Activated T-cell treated with anti-CD3 and anti-CD28 coated beads, Interleukin-2, amount 50 U/mL, for 4 hours (primary cell): Measurements from ENCODE around the gene PAPLN. TPM values are rescaled to one million over a fixed set of nuclear protein-coding genes. Genes with fewer than 3 reads are reported as not detected.
"Not testable (repeated sequence)": the region's sequence is repeated elsewhere in the genome, so short reads cannot be mapped to it uniquely, and the experiment has no call there.

ENCODE experiments used
- ATAC-seq, 2 donors: fragments of 200-7000 bp; cut with Tn5 transposase; one replicate each; pipeline ENCODE4 v1.10.0; 2021
- DNase-seq: peaks from one replicate; pipeline ENCODE4 v3.0.0-alpha.2; 2020
- H3K27me3 Mint-ChIP-seq: one replicate; pipeline ENCODE4 v1.8.0; 2021; ENCODE audit warnings: low read depth, mixed read lengths
- H3K36me3 Mint-ChIP-seq: one replicate; pipeline ENCODE4 v1.8.0; 2022; ENCODE audit warnings: mixed read lengths; ENCODE audit not compliant: insufficient read depth
- H3K4me1 Mint-ChIP-seq: one replicate; pipeline ENCODE4 v1.8.0; 2021; ENCODE audit warnings: low read depth, mixed read lengths
- H3K4me3 Mint-ChIP-seq: one replicate; pipeline ENCODE4 v1.8.0; 2021; ENCODE audit warnings: mild to moderate bottlenecking, moderate library complexity, mixed read lengths
- H3K9me3 Mint-ChIP-seq: one replicate; pipeline ENCODE4 v1.8.0; 2021; ENCODE audit warnings: mixed read lengths
- total RNA-seq, 3 donors: library from RNA; stranded (reverse); gene quantifications; one replicate each; pipeline ENCODE4 v1.2.1, GENCODE V29; 2021

The PAPLN gene
- total RNA-seq = under 1 TPM; 0.08 to 0.19 (median 0.18) TPM

GRCh38 chr14:73237219-73237785 lies at the start of gene PAPLN:
Gene PAPLN (plus strand): TSS chr14:73237506. CDS start chr14:73239779, 2,273 bp downstream.
- H3K27me3 Mint-ChIP-seq = peaks cover 75% of the 10 kb centered on the region
- H3K4me3 Mint-ChIP-seq = peak within 1 kb of the TSS; percentile 62
- H3K9me3 Mint-ChIP-seq = no peaks in the 10 kb centered on the region
- no peaks in the 10 kb centered on the region for H3K36me3 Mint-ChIP-seq
- peak; percentile 36 to 39 for ATAC-seq
- H3K4me1 Mint-ChIP-seq = peaks cover 12% of the 10 kb centered on the region
- no peak for DNase-seq

GRCh38 chr14:73188501-73188911 lies 48.8 kb upstream of the PAPLN start:
- DNase-seq = no peak
- ATAC-seq = no peak
- H3K4me1 Mint-ChIP-seq = no peaks in the 10 kb centered on the region
- no peaks in the 10 kb centered on the region for H3K9me3 Mint-ChIP-seq
- H3K27me3 Mint-ChIP-seq = no peaks in the 10 kb centered on the region
- H3K4me3 Mint-ChIP-seq = no peak overlapping the region
- peaks cover 20% of the 10 kb centered on the region for H3K36me3 Mint-ChIP-seq

GRCh38 chr14:73189651-73190050 lies 47.7 kb upstream of the PAPLN start:
- no peak overlapping the region for H3K4me3 Mint-ChIP-seq
- H3K4me1 Mint-ChIP-seq = no peaks in the 10 kb centered on the region
- ATAC-seq = no peak
- peaks cover 28% of the 10 kb centered on the region for H3K36me3 Mint-ChIP-seq
- DNase-seq = no peak
- H3K9me3 Mint-ChIP-seq = no peaks in the 10 kb centered on the region
- H3K27me3 Mint-ChIP-seq = no peaks in the 10 kb centered on the region

- Mint-ChIP-seq H3K4me3 (no peak overlapping the region), H3K27me3 (no peaks in the 10 kb centered on the region), H3K4me1 (no peaks in the 10 kb centered on the region), H3K36me3 (peaks cover 32% of the 10 kb centered on the region), H3K9me3 (no peaks in the 10 kb centered on the region)
- DNase-seq (no peak), ATAC-seq (no peak)
These were observed 45.9 kb upstream of the PAPLN start for GRCh38 chr14:73191441-73191840.

GRCh38 chr14:73194306-73194705 lies 43.0 kb upstream of the PAPLN start:
- DNase-seq, ATAC-seq, H3K9me3 Mint-ChIP-seq, H3K27me3 Mint-ChIP-seq, H3K4me3 Mint-ChIP-seq, H3K4me1 Mint-ChIP-seq: not testable (repeated sequence)
- H3K36me3 Mint-ChIP-seq = peaks cover 31% of the 10 kb centered on the region

- Mint-ChIP-seq H3K27me3 (no peaks in the 10 kb centered on the region), H3K4me3 (no peak overlapping the region), H3K4me1 (no peaks in the 10 kb centered on the region), H3K36me3 (peaks cover 38% of the 10 kb centered on the region), H3K9me3 (no peaks in the 10 kb centered on the region)
- no peak for DNase-seq
- no peak for ATAC-seq
These were observed 39.1 kb upstream of the PAPLN start for GRCh38 chr14:73198253-73198652.

- Mint-ChIP-seq H3K36me3 (peaks cover 44% of the 10 kb centered on the region), H3K4me3 (no peak overlapping the region), H3K4me1 (no peaks in the 10 kb centered on the region), H3K9me3 (no peaks in the 10 kb centered on the region), H3K27me3 (no peaks in the 10 kb centered on the region)
- DNase-seq (no peak), ATAC-seq (no peak)
These were observed 33.8 kb upstream of the PAPLN start for GRCh38 chr14:73203527-73203926.

- Mint-ChIP-seq H3K9me3 (no peaks in the 10 kb centered on the region), H3K4me3 (no peak overlapping the region), H3K4me1 (no peaks in the 10 kb centered on the region), H3K36me3 (peaks cover 34% of the 10 kb centered on the region), H3K27me3 (no peaks in the 10 kb centered on the region)
- DNase-seq (no peak), ATAC-seq (no peak)
These were observed 29.7 kb upstream of the PAPLN start for GRCh38 chr14:73207615-73208014.

GRCh38 chr14:73208390-73208789 lies 28.9 kb upstream of the PAPLN start:
- ATAC-seq (no peak), DNase-seq (no peak)
- Mint-ChIP-seq H3K27me3 (no peaks in the 10 kb centered on the region), H3K36me3 (peaks cover 39% of the 10 kb centered on the region), H3K4me3 (no peak overlapping the region), H3K4me1 (no peaks in the 10 kb centered on the region), H3K9me3 (no peaks in the 10 kb centered on the region)

- DNase-seq = no peak
- Mint-ChIP-seq H3K4me1 (no peaks in the 10 kb centered on the region), H3K27me3 (no peaks in the 10 kb centered on the region), H3K36me3 (peaks cover 42% of the 10 kb centered on the region), H3K4me3 (no peak overlapping the region), H3K9me3 (no peaks in the 10 kb centered on the region)
- ATAC-seq = no peak
These were observed 28.5 kb upstream of the PAPLN start for GRCh38 chr14:73208846-73209245.

GRCh38 chr14:73209953-73210352 lies 27.4 kb upstream of the PAPLN start:
- peaks cover 42% of the 10 kb centered on the region for H3K36me3 Mint-ChIP-seq
- no peak for ATAC-seq
- no peak for DNase-seq
- H3K4me1 Mint-ChIP-seq = no peaks in the 10 kb centered on the region
- H3K9me3 Mint-ChIP-seq = no peaks in the 10 kb centered on the region
- H3K4me3 Mint-ChIP-seq = no peak overlapping the region
- H3K27me3 Mint-ChIP-seq = no peaks in the 10 kb centered on the region

GRCh38 chr14:73211251-73212040 lies 25.9 kb upstream of the PAPLN start:
- Mint-ChIP-seq H3K4me1 (no peaks in the 10 kb centered on the region), H3K4me3 (no peak overlapping the region), H3K9me3 (no peaks in the 10 kb centered on the region), H3K27me3 (no peaks in the 10 kb centered on the region), H3K36me3 (peaks cover 31% of the 10 kb centered on the region)
- no peak for ATAC-seq
- DNase-seq = no peak

GRCh38 chr14:73216030-73216429 lies 21.3 kb upstream of the PAPLN start:
- no peak for ATAC-seq
- no peak overlapping the region for H3K4me3 Mint-ChIP-seq
- no peak for DNase-seq
- H3K36me3 Mint-ChIP-seq = peaks cover 35% of the 10 kb centered on the region
- H3K9me3 Mint-ChIP-seq = no peaks in the 10 kb centered on the region
- no peaks in the 10 kb centered on the region for H3K4me1 Mint-ChIP-seq
- no peaks in the 10 kb centered on the region for H3K27me3 Mint-ChIP-seq

GRCh38 chr14:73217411-73217810 lies 19.9 kb upstream of the PAPLN start:
- no peak overlapping the region for H3K4me3 Mint-ChIP-seq
- peaks cover 40% of the 10 kb centered on the region for H3K36me3 Mint-ChIP-seq
- DNase-seq (no peak), ATAC-seq (no peak)
- H3K9me3 Mint-ChIP-seq = no peaks in the 10 kb centered on the region
- H3K27me3 Mint-ChIP-seq = no peaks in the 10 kb centered on the region
- peaks cover 7% of the 10 kb centered on the region for H3K4me1 Mint-ChIP-seq

GRCh38 chr14:73220061-73220460 lies 17.2 kb upstream of the PAPLN start:
- H3K27me3 Mint-ChIP-seq = no peaks in the 10 kb centered on the region
- H3K4me1 Mint-ChIP-seq = peaks cover 13% of the 10 kb centered on the region

More at GRCh38 chr14:73220061-73220460, 17.2 kb upstream of the PAPLN start:
- H3K9me3 Mint-ChIP-seq = no peaks in the 10 kb centered on the region
- H3K4me3 Mint-ChIP-seq = no peak overlapping the region
- H3K36me3 Mint-ChIP-seq = peaks cover 42% of the 10 kb centered on the region
- ATAC-seq (no peak), DNase-seq (no peak)
